HG03442 (cell line): Measurements from ENCODE around the gene SAMD3.
"Not testable (repeated sequence)": the region's sequence is repeated elsewhere in the genome, so short reads cannot be mapped to it uniquely, and the experiment has no call there.

Source experiments
- ATAC-seq: cut with Tn5 transposase; IDR thresholded peaks from one replicate; pipeline ENCODE4 v1.9.1; 2021; ENCODE audit warnings: mild to moderate bottlenecking, moderate library complexity; ENCODE audit not compliant: unreplicated experiment

The SAMD3 gene

GRCh38 chr6:130138116-130138908 is 84.4 kb downstream of the SAMD3 start:
- ATAC-seq = peak; percentile 73

DNA sequence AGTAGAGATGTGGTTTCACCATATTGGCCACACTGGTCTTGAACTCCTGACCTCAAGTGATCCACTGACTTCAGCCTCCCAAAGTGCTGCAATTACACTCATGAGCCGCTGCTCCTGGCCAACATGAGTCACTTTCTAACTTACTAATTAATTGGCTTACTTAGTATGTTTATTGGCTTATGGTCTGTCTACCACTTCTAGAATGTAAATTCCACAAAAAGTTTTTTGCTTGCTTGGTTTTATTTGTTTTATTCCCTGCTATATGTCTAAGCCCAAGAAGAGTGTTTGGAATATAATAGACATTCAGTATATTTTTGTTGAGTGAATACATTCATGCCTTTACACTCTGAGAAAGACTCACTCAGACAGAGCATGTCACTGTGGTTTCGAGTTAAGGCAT is 86.0 kb downstream of the SAMD3 start:
- no peak for ATAC-seq

- no peak for ATAC-seq
Observed at GRCh38 chr6:130134582-130134981, 88.2 kb downstream of the SAMD3 start.

DNA sequence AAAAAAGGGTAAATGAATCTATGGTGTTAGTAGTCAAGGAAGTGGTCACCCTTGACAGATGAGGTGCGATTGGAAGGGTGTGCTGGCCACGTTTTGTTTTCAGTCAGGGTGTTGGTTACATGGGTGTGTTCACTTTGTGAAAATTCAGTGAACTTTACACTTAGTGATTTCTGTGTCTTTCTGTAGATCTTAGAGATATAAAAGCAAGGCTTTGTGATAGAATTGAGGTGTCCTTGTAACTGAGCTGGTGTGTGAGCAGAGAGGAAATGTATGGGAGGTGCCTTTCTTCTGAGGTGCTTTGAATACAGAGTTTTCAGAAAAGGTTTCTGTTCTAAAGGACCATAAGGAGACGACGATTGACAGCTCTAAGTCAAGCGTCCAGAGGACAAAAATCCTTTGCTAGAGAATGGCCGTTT is 90.5 kb downstream of the SAMD3 start:
- ATAC-seq = peak; percentile 82

DNA sequence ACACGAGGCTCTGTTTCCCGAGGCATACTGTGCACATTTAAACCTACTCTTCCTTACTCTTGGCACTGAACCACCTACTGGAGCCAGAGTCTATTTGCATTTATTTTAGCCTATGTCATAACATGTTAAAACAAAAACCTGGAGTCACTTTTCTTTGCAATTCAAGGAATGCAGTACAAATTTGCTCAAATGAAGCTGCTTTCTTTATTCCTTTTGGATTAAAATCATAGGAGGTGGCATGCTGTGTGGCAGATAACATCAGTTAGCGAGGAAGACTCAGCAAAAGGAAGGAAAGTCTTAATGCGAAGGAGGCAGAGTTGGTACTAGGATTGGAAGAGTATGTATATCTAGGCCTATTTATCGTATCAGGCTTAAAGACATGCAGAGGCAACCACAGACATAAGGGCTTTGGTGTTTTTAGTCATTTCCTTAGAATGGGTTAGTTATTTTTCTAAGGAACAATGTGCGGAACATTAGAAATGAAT is 92.9 kb downstream of the SAMD3 start:
- no peak for ATAC-seq

DNA sequence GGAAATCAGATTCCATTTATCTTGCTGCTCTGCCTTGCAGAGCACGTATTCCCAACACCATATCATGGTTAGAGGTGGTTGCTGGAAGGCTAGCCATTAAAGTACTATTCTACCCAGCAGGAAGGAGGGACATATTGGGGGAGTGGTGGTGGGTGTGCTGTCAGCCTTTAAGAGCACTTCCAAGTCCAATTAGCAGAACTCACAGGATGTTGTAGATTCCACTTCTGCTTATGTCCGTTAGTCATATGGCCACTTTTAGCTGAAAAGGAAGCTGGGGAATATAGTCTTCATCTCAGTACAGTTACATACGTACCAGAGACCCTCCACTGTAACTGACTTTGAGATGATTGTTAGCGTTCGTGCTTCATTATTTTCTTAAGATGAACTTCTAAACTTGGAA is 94.4 kb downstream of the SAMD3 start:
- ATAC-seq = no peak

- no peak for ATAC-seq
Observed at GRCh38 chr6:130127195-130127594, 95.6 kb downstream of the SAMD3 start.

GRCh38 chr6:130122243-130122642 is 100.5 kb downstream of the SAMD3 start:
- ATAC-seq = no peak

- no peak for ATAC-seq
Observed at GRCh38 chr6:130120731-130121130, 102.0 kb downstream of the SAMD3 start.

DNA sequence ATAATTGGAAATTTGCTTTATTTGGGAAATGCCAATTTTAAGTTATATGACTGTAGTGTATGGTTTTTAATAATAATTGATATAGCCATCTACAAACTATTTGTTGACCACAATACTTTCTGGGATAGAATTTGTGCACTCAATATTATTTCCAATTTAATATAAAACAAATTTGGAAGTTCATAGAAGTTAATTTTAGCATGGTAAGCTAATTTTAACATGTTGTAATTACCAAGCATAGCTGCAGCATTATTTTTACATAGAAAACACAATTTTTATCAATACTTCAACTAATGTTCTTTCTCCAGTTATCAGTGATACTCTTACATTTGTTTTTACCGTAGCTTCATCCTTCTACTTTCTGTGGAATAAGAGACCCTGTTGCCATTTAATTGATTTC is 103.5 kb downstream of the SAMD3 start:
- no peak for ATAC-seq

DNA sequence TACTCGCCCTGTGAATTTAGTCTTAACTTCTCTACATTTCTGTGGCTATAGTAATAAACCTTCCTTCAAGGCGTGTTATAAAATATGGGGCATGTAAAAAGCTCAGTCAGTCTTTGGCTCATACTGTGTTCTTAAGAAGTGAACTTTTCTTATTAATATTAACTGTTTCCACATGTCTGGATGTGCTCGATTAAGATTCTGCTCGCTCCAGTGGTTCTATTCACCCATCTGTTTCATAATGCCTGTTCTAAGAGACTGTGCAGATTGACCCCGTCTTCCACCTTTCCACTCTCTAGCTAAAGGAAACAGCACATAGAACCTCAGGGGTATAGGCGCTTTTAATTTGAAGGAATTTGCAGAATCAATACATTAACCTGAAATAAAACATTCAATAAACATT is 104.5 kb downstream of the SAMD3 start:
- ATAC-seq = no peak

DNA sequence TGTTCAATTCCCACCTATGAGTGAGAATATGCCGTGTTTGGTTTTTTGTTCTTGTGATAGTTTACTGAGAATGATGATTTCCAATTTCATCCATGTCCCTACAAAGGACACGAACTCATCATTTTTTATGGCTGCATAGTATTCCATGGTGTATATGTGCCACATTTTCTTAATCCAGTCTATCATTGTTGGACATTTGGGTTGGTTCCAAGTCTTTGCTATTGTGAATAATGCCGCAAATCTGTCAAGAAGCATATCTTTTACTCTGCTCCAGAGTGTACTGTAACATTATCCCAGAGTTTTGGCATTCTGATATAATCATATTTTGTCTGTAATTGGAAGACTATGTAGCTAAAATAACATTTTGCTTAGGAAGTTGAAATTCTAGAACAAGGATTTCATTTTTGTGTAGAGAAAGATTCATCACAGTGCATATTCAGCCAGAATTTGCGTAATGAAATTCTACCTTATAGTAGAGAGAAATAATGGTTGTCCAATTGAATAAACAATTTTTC is 105.5 kb downstream of the SAMD3 start:
- not testable (repeated sequence) for ATAC-seq

GRCh38 chr6:130116273-130116672 is 106.5 kb downstream of the SAMD3 start:
- ATAC-seq = no peak

DNA sequence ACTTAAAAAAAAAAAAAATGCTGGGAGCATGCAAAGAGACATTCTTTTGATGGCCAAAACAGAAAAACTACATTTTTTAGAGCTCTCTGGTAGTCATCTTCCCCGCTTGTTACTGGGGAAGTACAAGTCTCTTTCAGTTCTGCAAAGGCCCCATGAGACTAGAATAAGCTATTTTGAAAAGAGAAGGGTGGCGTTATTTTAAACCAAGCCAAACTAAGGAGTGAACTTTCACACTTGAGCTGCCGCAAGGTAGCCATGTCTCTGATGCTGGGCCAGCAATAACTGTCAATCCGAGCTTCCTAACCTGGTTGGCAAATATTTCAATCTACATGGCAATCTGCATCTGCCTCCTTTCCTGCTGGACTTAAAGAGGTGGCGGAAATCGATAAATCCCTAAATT is 107.7 kb downstream of the SAMD3 start:
- peak; percentile 90 for ATAC-seq

GRCh38 chr6:130113201-130113710 is 109.5 kb downstream of the SAMD3 start:
- no peak for ATAC-seq

DNA sequence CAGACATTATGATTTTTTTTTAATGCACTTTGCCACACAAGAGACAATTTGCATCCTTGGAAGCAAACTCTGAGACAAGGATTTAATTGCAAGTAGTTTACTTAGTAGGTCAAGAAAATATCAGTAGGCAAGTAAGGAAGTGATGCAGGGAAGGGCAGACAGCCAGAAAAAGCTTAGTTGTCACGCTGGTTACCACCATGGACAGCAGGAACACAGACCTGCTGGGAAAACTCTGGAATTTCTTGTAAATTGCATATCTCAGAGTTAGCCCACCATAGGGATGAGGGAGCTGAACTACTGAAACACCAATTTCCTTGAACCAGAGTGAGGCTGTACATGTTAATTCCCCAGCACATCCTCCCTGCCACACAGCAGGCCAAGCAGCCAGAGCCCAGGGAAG is 111.7 kb downstream of the SAMD3 start:
- ATAC-seq = no peak

- ATAC-seq = no peak
Observed at GRCh38 chr6:130107710-130108109, 115.0 kb downstream of the SAMD3 start.

- peak; percentile 87 for ATAC-seq
Observed at GRCh38 chr6:130105996-130106704, 116.6 kb downstream of the SAMD3 start.

- ATAC-seq = no peak
Observed at GRCh38 chr6:130099119-130099518, 123.6 kb downstream of the SAMD3 start.

DNA sequence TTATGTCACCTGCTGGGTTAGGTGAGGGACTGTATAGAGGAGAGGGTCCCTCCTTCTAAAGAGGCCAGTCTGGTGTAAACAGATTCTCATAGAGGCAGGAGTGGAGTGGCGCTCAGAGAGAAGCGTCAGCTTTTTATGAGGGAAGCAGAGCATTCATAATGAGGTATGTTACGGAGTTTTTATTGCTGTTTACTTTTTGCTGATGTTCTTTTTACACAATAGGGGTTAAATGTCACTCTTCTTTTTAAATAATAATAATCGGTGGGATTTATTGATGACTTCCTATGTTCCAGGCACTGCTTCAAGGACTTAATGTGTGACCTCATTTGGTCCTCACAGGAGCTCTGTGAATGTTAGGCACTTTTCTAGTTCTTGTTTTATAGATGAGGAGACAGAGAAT is 124.4 kb downstream of the SAMD3 start:
- no peak for ATAC-seq
